Measurements from ENCODE around the gene PEAK1. TPM values are rescaled to one million over a fixed set of nuclear protein-coding genes. Genes with fewer than 3 reads are reported as not detected.

The PEAK1 gene
- polyA plus RNA-seq, 2 of the 4 experiments (the other 2 are of a cell fraction) = 7.5 to 13.7 TPM

DNA sequence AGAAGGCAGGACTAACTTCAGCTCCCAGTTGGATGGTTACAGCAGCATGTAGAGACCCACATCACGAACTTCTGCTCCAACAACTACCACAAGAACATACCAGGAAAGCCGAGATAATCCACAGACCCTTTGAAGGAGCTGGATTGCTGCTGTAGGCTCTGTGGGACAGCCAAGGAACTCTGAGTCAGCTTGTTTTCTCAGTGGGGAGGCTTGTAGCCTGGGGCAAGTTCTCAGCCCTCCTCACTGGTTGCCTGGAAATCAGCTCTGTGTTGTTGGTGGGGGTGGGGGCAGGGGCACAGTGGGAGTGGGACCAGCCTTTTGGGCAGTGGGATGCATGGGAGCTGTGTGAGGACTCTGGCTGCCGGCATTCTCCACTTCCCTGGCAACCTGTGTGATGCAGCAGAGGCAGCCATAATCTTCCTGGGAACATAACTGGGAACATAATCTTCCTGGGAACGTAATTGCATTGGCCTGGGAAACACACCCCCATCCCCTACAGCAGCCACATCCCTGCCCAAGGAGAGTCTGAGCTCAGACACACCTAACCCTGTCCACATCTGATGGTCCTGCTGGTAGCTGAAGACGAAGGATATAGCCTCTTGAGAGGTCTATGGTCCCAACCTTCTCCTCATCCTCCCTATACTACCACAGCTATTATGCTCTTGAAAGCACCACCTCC lies 153.1 kb downstream of the PEAK1 start:
- Histone ChIP-seq H3K4me1 (peaks cover 11% of the 10 kb centered on the region), H3K4me2 (peak overlapping the region; percentile 46), H3K4me3 (no peak overlapping the region), H3K27ac (peak overlapping the region in 1 of 2 experiments; percentile 57; a peak in 3 of 6 replicates), H3K9me3 (no peaks in the 10 kb centered on the region)
- ChIA-PET POLR2A (no interaction called here), CTCF (interaction anchor here (0.5 to 1.0 kb wide), 4 partner anchors 22 to 76 kb away, joined by 3 to 7 read pairs (median 3); no protein-coding TSS in a partner anchor)
- peak in 1 of 2 experiments; percentile 45 for DNase-seq (ENCODE audit: low read depth in 1 of 2, low spot score in 1 of 2)
- 73% methylated on average over 4 of the region's 5 CpGs for WGBS (ENCODE audit: missing lambda C conversion rate)
- ATAC-seq = peak; percentile 39 to 62; a peak in 3 of 6 replicates
- no peak for FAIRE-seq
- TF ChIP-seq ZFP36 (IDR thresholded peaks at IDR 0.05; ENCODE audit: borderline replicate concordance, partially characterized antibody) = no peak
- TF ChIP-seq MAFK (IDR thresholded peaks at IDR 0.05; ENCODE audit: partially characterized antibody) = peak; percentile 54

DNA sequence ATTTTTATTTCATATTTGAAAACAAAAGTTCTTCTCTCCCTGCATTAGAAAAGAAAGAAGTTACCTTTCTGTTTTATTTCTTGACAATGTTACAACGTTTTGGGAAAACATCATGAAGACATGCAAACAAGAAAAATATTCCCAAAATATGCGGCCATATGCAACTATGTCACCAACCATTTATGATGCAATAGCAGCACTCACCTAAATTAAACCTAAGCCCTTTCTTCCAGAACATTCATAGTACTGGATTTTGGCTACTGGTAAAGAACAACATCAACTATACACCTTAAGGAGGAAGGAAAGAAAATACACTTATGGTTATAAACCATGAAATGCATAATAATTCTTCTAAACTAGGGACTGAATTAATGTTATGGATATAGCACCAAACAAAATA lies 164.5 kb downstream of the PEAK1 start:
- POLR2A ChIA-PET = no interaction called here
- CTCF ChIA-PET = no interaction called here
- no peak for FAIRE-seq
- Histone ChIP-seq H3K27ac (no peak overlapping the region), H3K4me3 (no peak overlapping the region), H3K4me1 (no peaks in the 10 kb centered on the region), H3K9me3 (no peaks in the 10 kb centered on the region), H3K4me2 (no peak overlapping the region)
- no peak for ATAC-seq
- no peak for DNase-seq (ENCODE audit: low read depth in 1 of 2, low spot score in 1 of 2)
- 65% methylated on average over 2 of the region's 2 CpGs for WGBS (ENCODE audit: missing lambda C conversion rate)
- TF ChIP-seq MAFK (IDR thresholded peaks at IDR 0.05; ENCODE audit: partially characterized antibody) (no peak), MYC (IDR thresholded peaks at IDR 0.05; ENCODE audit: borderline replicate concordance, low read length) (no peak), HEYL (CRISPR knock-in tag; IDR thresholded peaks at IDR 0.05) (no peak), EHF (CRISPR knock-in tag; IDR thresholded peaks at IDR 0.05) (no peak), FOSL2 (IDR thresholded peaks at IDR 0.05) (no peak), FOSL2 (CRISPR knock-in tag; IDR thresholded peaks at IDR 0.05) (no peak), NPAS2 (CRISPR knock-in tag; IDR thresholded peaks at IDR 0.05; ENCODE audit: borderline replicate concordance) (no peak), TP53 (CRISPR knock-in tag; IDR thresholded peaks at IDR 0.05) (no peak), POLR2AphosphoS2 (conservative IDR thresholded peaks at IDR 0.05; ENCODE audit: low read length) (no peak), RNF2 (IDR thresholded peaks at IDR 0.05; ENCODE audit: borderline replicate concordance, low read depth) (no peak), CBX8 (IDR thresholded peaks at IDR 0.05) (no peak), HOXA7 (CRISPR knock-in tag; IDR thresholded peaks at IDR 0.05) (no peak), GATA3 (IDR thresholded peaks at IDR 0.05; ENCODE audit: borderline replicate concordance) (no peak)
- TF ChIP-seq, protein P1, sequence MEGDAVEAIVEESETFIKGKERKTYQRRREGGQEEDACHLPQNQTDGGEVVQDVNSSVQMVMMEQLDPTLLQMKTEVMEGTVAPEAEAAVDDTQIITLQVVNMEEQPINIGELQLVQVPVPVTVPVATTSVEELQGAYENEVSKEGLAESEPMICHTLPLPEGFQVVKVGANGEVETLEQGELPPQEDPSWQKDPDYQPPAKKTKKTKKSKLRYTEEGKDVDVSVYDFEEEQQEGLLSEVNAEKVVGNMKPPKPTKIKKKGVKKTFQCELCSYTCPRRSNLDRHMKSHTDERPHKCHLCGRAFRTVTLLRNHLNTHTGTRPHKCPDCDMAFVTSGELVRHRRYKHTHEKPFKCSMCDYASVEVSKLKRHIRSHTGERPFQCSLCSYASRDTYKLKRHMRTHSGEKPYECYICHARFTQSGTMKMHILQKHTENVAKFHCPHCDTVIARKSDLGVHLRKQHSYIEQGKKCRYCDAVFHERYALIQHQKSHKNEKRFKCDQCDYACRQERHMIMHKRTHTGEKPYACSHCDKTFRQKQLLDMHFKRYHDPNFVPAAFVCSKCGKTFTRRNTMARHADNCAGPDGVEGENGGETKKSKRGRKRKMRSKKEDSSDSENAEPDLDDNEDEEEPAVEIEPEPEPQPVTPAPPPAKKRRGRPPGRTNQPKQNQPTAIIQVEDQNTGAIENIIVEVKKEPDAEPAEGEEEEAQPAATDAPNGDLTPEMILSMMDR (IDR thresholded peaks at IDR 0.05) = no peak

DNA sequence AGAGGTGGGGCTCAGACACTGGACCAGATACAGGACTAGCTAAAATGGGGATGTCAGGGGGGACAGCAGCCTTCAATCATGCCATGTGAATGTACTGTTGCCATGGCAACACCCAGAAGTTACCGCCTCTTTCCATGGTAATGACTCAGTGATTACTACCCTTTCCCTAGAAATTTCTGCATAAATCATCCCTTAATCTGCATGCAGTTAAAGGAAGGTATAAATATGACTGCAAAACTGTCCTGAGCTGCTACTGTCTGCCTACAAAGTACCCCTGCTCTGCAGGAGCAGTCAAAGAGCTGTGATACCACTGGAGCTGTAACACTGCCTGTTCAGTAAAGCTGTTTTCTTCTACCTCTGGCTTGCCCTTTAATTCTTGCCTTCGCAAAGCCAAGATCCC lies 168.2 kb downstream of the PEAK1 start:
- DNase-seq (ENCODE audit: low read depth in 1 of 2, low spot score in 1 of 2) (no peak), ATAC-seq (no peak), FAIRE-seq (no peak)
- H3K27ac ChIP-seq = no peak overlapping the region
- H3K4me1 ChIP-seq = no peaks in the 10 kb centered on the region
- TF ChIP-seq POLR2AphosphoS2 (conservative IDR thresholded peaks at IDR 0.05; ENCODE audit: low read length) = no peak
- TF ChIP-seq, protein P2, sequence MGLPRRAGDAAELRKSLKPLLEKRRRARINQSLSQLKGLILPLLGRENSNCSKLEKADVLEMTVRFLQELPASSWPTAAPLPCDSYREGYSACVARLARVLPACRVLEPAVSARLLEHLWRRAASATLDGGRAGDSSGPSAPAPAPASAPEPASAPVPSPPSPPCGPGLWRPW (IDR thresholded peaks at IDR 0.05) = no peak
- TF ChIP-seq, protein P3, sequence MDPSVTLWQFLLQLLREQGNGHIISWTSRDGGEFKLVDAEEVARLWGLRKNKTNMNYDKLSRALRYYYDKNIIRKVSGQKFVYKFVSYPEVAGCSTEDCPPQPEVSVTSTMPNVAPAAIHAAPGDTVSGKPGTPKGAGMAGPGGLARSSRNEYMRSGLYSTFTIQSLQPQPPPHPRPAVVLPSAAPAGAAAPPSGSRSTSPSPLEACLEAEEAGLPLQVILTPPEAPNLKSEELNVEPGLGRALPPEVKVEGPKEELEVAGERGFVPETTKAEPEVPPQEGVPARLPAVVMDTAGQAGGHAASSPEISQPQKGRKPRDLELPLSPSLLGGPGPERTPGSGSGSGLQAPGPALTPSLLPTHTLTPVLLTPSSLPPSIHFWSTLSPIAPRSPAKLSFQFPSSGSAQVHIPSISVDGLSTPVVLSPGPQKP (IDR thresholded peaks at IDR 0.05; ENCODE audit: low read depth, low read length) = no peak
- TF ChIP-seq, protein P4, sequence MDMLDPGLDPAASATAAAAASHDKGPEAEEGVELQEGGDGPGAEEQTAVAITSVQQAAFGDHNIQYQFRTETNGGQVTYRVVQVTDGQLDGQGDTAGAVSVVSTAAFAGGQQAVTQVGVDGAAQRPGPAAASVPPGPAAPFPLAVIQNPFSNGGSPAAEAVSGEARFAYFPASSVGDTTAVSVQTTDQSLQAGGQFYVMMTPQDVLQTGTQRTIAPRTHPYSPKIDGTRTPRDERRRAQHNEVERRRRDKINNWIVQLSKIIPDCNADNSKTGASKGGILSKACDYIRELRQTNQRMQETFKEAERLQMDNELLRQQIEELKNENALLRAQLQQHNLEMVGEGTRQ (IDR thresholded peaks at IDR 0.05) = no peak
- no peak for TF ChIP-seq FOSB (CRISPR knock-in tag; IDR thresholded peaks at IDR 0.05)
- no peak for TF ChIP-seq FOXS1 (CRISPR knock-in tag; IDR thresholded peaks at IDR 0.05)
- TF ChIP-seq CHD4 (IDR thresholded peaks at IDR 0.05; ENCODE audit: borderline replicate concordance) = no peak
- ChIA-PET POLR2A (no interaction called here), CTCF (interaction anchor here (1.3 kb wide), 1 partner anchor 382 kb away, joined by 3 read pairs; no protein-coding TSS in a partner anchor)
- no peak overlapping the region for H3K4me2 ChIP-seq
- WGBS (ENCODE audit: missing lambda C conversion rate) = 95% methylated on average over 2 of the region's 2 CpGs
- no peak overlapping the region for H3K4me3 ChIP-seq
- no peaks in the 10 kb centered on the region for H3K9me3 ChIP-seq

All from A549 (cell line).